GM21381 (cell line): Measurements from ENCODE around the gene ARID1B.
A peak's percentile ranks its signal among the peaks of the same experiment; 100 is the strongest.
"Not testable (repeated sequence)": the region's sequence is repeated elsewhere in the genome, so short reads cannot be mapped to it uniquely, and the experiment has no call there.

Experiments
- ATAC-seq: cut with Tn5 transposase; IDR thresholded peaks from one replicate; pipeline ENCODE4 v1.9.1; 2021; ENCODE audit warnings: mild to moderate bottlenecking, moderate library complexity; ENCODE audit not compliant: unreplicated experiment

Gene ARID1B

GRCh38 chr6:157038610-157039009 lies 261.4 kb downstream of the ARID1B start:
- ATAC-seq = no peak

- not testable (repeated sequence) for ATAC-seq
These were observed 262.5 kb downstream of the ARID1B start for GRCh38 chr6:157039639-157040038.

GRCh38 chr6:157040191-157040590 lies 263.0 kb downstream of the ARID1B start:
- ATAC-seq = no peak

- no peak for ATAC-seq
These were observed 268.8 kb downstream of the ARID1B start for GRCh38 chr6:157045831-157046454.

- ATAC-seq = no peak
These were observed 269.6 kb downstream of the ARID1B start for GRCh38 chr6:157046776-157047175.

GRCh38 chr6:157047328-157047727 lies 270.1 kb downstream of the ARID1B start:
- no peak for ATAC-seq

GRCh38 chr6:157047951-157048350 lies 270.8 kb downstream of the ARID1B start:
- no peak for ATAC-seq

- no peak for ATAC-seq
These were observed 272.0 kb downstream of the ARID1B start for GRCh38 chr6:157049133-157049532.

GRCh38 chr6:157050537-157051265 lies 273.5 kb downstream of the ARID1B start:
- no peak for ATAC-seq

- ATAC-seq = peak; percentile 83
These were observed 277.4 kb downstream of the ARID1B start for GRCh38 chr6:157054531-157054979.

GRCh38 chr6:157055863-157056262 lies 278.7 kb downstream of the ARID1B start:
- ATAC-seq = no peak

GRCh38 chr6:157056275-157056674 lies 279.1 kb downstream of the ARID1B start:
- no peak for ATAC-seq

- no peak for ATAC-seq
These were observed 281.4 kb downstream of the ARID1B start for GRCh38 chr6:157058574-157058973.

- ATAC-seq = no peak
These were observed 282.6 kb downstream of the ARID1B start for GRCh38 chr6:157059781-157060180.

GRCh38 chr6:157060440-157060952 lies 283.3 kb downstream of the ARID1B start:
- ATAC-seq = no peak

GRCh38 chr6:157061770-157062594 lies 284.8 kb downstream of the ARID1B start:
- ATAC-seq = no peak

- ATAC-seq = no peak
These were observed 286.2 kb downstream of the ARID1B start for GRCh38 chr6:157063176-157063905.

- ATAC-seq = no peak
These were observed 286.7 kb downstream of the ARID1B start for GRCh38 chr6:157063923-157064322.

GRCh38 chr6:157064502-157064901 lies 287.3 kb downstream of the ARID1B start:
- no peak for ATAC-seq

- ATAC-seq = no peak
These were observed 288.2 kb downstream of the ARID1B start for GRCh38 chr6:157065366-157065765.
